GM19438 (cell line): ENCODE data around the gene SHQ1.
"Not testable (repeated sequence)": the region's sequence is repeated elsewhere in the genome, so short reads cannot be mapped to it uniquely, and the experiment has no call there.

Source experiments
- ATAC-seq: cut with Tn5 transposase; IDR thresholded peaks from one replicate; pipeline ENCODE4 v1.9.1; 2021; ENCODE audit warnings: low read depth; ENCODE audit not compliant: unreplicated experiment

The SHQ1 gene

DNA sequence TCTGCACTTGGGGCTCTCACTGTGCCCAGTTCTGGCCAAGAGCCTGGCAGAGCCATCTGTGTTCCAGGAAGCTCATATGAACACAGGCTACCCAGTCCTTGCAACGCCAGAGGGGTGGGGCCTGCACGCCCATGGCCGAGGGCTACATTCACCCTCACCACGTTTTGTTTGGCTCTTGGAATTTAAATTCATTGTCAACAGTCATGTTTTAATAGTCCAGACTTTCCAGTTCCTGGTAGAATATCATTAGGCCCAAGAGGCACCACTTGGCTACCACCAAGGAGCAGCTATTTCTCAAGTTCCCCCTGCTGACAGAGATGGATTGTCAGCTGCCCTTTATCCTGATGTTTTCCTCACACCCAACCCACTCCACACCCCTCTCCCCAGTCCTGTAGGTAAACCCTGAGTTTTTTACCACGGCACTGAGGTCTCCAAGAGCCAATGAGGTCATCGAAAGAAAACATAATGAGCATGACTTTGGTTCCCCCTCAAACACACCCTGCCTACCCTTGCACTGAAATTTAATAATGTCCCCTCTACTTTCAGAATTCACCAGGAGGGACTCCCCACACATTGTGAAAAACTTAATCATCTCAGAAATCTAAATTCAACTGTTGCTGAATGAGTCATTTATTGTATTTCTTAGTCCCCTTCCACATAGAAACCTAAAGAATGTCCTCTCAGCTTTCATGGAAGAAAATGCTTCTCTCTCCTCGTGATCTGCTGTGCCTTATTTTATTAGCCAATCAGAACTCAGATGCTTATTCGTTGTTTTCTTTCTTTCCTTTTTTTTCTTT lies 125.1 kb downstream of the SHQ1 start:
- no peak for ATAC-seq

DNA sequence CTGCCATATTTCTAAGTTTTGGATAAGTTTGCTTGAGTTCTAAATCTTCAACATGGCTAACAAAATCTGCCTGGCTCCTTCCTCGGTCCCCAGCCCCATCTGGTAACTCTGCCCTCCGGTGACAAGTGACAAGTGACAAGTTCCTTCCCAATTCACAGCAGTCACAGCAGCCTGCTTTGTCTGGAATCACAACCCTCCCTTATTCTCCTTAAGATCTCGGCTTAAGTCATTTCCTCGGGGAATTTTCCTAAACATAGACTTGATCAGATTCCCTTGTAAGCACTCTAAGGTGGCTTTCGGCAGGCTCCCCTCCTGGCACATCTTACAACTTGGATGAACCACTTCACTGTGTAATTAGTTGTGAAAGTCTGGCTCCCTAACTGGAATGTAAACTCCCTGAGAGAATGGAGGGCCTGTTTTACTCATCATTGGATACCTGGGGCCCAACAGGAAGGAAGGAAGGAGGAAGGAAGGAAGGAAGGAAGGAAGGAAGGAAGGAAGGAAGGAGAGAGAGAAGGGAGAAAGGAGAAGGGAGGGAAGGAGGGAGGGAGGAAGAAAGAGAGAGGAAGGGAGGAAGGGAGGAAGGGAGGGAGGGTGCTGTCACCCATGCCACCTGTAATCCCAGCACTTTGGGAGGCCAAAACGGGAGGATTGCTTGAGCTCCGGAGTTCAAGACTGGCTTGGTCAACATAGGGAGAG lies 126.4 kb downstream of the SHQ1 start:
- no peak for ATAC-seq

DNA sequence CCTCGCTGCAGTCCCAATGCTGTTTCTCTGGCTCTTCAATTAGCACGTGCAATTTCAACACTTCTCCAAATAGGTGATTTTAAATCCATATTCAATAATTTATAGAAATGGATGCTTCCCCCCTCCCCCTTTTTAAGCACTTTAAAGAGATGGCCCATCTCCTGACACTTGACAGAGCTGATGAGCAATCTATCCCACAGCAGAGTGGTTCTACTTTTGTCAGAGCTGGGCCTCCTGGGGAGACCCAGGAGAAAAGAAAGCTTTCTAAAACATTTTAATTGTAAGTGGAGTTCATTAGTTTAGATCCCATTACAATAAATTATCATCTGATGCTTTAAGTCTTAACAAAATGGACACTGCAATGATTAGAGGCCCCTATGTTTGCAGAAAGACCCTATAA lies 127.7 kb downstream of the SHQ1 start:
- ATAC-seq, result no peak

DNA sequence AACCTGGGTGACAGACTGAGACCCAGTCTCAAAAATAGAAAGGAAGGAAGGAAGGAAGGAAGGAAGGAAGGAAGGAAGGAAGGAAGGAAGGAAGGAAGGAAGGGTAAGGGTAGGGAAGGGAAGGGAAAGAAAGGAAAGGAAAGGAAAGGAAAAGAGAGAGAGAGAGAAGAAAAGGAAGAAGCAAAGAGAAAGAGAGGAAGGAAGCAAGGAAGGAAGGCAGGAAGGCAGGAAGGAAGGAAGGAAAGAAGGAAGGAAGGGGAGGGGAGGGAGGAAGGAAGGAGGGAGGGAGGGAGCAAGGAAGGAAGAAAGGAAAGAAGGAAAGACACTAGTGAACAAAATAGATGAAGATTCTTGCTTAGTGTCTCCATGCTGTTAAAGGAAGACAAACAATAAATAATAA lies 129.1 kb downstream of the SHQ1 start:
- ATAC-seq, result no peak

DNA sequence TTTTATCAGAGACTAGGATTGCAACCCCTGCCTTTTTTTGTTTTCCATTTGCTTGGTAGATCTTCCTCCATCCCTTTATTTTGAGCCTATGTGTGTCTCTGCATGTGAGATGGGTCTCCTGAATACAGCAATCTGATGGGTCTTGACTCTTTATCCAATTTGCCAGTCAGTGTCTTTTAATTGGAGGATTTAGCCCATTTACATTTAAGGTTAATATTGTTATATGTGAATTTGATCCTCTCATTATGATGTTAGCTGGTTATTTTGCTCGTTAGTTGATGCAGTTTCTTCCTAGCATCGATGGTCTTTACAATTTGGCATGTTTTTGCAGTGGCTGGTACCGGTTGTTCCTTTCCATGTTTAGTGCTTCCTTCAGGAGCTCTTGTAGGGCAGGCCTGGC lies 134.1 kb downstream of the SHQ1 start:
- ATAC-seq, result not testable (repeated sequence)

DNA sequence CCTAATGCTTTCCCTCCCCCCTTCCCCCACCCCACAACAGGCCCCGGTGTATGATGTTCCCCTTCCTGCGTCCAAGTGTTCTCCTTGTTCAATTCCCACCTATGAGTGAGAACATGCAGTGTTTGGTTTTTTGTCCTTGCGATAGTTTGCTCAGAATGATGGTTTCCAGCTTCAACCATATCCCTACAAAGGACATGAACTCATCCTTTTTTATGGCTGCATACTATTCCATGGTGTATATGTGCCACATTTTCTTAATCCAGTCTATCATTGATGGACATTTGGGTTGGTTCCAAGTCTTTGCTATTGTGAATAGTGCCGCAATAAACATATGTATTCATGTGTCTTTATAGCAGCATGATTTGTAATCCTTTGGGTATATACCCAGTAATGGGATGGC lies 137.8 kb downstream of the SHQ1 start:
- ATAC-seq, result not testable (repeated sequence)

DNA sequence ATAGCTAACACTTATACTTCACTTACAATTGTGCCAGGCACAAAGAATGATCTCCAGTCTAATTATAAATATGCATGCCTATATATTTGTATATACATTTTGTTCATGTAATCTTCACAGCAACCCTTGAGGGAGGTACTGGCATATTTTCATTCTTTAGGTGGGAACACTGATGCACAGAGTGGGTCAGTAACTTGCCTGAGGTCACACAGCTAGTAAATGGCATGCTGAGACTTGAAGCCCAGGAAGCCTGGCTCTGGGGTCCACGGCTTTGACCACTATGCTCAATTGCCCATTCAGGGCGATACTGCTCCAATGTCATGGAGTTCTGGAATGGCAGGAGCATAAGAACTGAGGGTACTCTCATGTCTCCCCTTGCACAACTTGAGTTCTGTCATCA lies 139.8 kb downstream of the SHQ1 start:
- no peak for ATAC-seq

DNA sequence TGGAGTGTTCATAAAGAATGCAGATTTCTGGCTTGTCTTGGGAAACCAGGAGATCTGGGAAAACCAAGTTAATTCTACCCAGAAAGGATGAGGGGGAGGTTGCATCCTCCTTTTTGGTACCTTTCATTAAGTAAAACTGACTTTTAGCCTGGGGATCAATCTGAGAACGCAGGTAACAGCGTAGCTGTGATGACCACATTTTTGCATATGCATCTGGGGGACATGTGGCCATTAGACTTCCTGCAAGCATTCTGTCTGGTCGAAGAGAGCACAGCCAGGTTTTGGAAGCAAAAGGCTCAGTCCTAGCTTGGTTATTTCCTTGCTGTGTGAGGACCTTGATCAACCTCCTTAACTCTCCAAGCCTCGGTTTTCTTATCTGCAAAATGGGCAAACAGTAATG lies 145.2 kb downstream of the SHQ1 start:
- no peak for ATAC-seq

DNA sequence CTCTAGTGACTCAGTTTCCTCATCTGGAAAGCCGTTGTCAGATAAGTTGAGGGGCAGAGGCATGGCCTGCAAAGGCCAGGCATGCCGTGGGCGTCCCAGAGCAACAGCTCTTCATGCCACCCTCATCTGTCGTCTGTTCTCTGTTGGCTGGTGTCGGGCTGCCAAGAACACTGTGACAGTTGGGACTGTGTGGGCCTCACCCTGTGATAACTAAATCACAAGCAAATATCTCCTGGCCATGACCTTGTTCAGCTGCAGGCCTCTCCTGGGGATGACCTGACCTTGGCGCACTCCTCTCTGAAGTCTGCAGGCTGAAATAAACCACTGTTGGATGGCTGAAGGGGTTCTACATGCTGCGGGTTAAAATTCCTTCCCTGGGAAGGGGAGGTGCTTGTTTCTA lies 145.9 kb downstream of the SHQ1 start:
- no peak for ATAC-seq

DNA sequence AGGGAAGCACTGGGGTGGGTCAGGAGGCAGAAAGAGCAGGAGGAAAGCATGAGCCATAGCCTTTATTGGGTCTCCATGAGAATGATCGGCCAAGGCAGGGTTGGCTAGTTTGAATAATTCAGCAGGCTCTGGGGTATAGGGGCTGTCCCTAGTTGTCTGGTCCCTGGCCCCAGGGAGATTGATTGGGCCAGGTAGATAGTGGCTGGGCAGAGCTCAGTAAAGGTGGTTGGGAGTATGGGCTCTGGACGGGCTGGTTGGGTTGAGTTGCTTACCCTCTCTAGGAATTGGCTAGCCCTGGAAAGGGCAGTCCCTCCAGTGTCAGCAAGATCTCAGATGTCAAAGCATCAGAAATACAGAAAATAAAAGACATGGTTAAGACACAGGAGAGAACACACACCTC lies 148.1 kb downstream of the SHQ1 start:
- no peak for ATAC-seq

DNA sequence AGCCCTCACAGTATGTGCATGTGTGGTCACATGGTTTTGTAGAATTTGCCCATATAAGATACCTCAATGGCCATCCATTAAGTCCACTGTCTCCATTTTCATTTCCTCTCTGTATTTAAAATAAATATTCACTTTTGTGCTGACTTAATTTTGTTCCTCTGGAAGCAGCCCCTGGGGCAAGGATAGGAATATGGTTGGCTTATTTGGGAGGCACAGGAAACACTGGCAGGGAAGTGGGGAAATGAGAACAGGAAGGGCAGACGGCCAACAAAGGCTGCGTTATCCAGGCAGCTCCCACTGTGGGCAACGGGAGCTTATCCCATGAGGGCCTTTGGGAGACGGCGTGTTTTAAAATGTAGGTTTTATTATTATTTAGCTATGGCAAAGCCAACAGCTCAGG lies 148.6 kb downstream of the SHQ1 start:
- no peak for ATAC-seq
